H1 (cell line): ENCODE data around the gene ZGRF1. TPM values are rescaled to one million over a fixed set of nuclear protein-coding genes. Genes with fewer than 3 reads are reported as not detected.

Source experiments
- ASH2L ChIP-seq: fragments of 200-600, 300-600 bp; sonication (generic); IDR thresholded peaks from one replicate; pipeline ENCODE4 v1.7.1; 2017; ENCODE audit warnings: low read length
- BRCA1 ChIP-seq: IDR thresholded peaks from 2 replicates; pipeline ENCODE4 v1.6.1; 2012; ENCODE audit warnings: low read depth, low read length, improper control_type of control experiment
- CBX5 ChIP-seq: fragments of 300-800, 300-1000 bp; sonication (generic); IDR thresholded peaks from 2 replicates; pipeline ENCODE4 v1.7.1; 2016; ENCODE audit warnings: antibody characterized with exemption, low read length, low read depth
- CHD7 ChIP-seq: fragments of 300-600 bp; sonication (generic); IDR thresholded peaks from 2 replicates; pipeline ENCODE4 v1.7.1; 2012; ENCODE audit warnings: low read length, moderate library complexity, mild to moderate bottlenecking, inconsistent platforms; ENCODE audit not compliant: insufficient replicate concordance
- CTBP2 ChIP-seq: IDR thresholded peaks from 2 replicates; pipeline ENCODE4 v1.7.0; 2011; ENCODE audit warnings: borderline replicate concordance, mild to moderate bottlenecking, moderate library complexity, mixed read lengths, low read length; ENCODE audit not compliant: insufficient read depth, insufficient read length
- JUND ChIP-seq: IDR thresholded peaks from 2 replicates; pipeline ENCODE4 v1.6.1; 2011; ENCODE audit warnings: mild to moderate bottlenecking, improper control_type of control experiment, low read length
- POU5F1 ChIP-seq: IDR thresholded peaks from 2 replicates; pipeline ENCODE4 v1.6.1; 2011; ENCODE audit warnings: low read depth, mild to moderate bottlenecking, low read length, moderate library complexity
- RNF2 ChIP-seq: fragments of 200-900, 300-1000 bp; sonication (generic); IDR thresholded peaks from 2 replicates; pipeline ENCODE4 v1.7.1; 2016; ENCODE audit warnings: borderline replicate concordance, low read depth, mild to moderate bottlenecking, antibody characterized with exemption, low read length; ENCODE audit not compliant: poor library complexity, severe bottlenecking; ENCODE audit errors: missing control alignments
- SAP30 ChIP-seq: fragments of 300-600 bp; sonication (generic); IDR thresholded peaks from 2 replicates; pipeline ENCODE4 v1.7.1; 2012; ENCODE audit warnings: low read length, moderate library complexity, mild to moderate bottlenecking, inconsistent platforms; ENCODE audit not compliant: insufficient read depth, insufficient replicate concordance
- SP4 ChIP-seq: IDR thresholded peaks from 2 replicates; pipeline ENCODE4 v1.6.1; 2012; ENCODE audit warnings: low read length, inconsistent platforms
- YY1 ChIP-seq: IDR thresholded peaks from 2 replicates; pipeline ENCODE4 v1.6.1; 2011; ENCODE audit warnings: low read depth, mild to moderate bottlenecking, low read length
- ZNF274 ChIP-seq: IDR thresholded peaks from 2 replicates; pipeline ENCODE4 v1.7.0; 2012; ENCODE audit warnings: low read length, borderline replicate concordance; ENCODE audit errors: extremely low read depth
- polyA plus RNA-seq, 7 experiments: library from polyadenylated mRNA; depleted of rRNA in 3 of 7; stranded (reverse) in 5 of 7; unstranded in 2 of 7; fragments of >200 nt in 5 of 7; fragments of 200-250 nt in 2 of 7; gene quantifications; 1 replicate in 5 of 7; 2 replicates in 1 of 7; 4 replicates in 1 of 7; pipeline versions ENCODE4 v1.2.1 to v1.2.3, GENCODE V29; 2011 to 2013; ENCODE audit warnings: missing spikeins in 2 of 7, mixed read lengths in 2 of 7
- total RNA-seq: library from RNA; stranded (reverse); fragmentation: NEBNext Ultra II Directional; extraction: Animal tissue kit (Norgen Biotek cat#: 25700); gene quantifications from 2 replicates; pipeline ENCODE4 v1.2.1, GENCODE V29; 2021

ZGRF1 gene
- total and polyA plus RNA-seq, 2 of the 8 experiments (the other 6 are each of a cell fraction or from before 2014, with no cell fraction given), result 12.0 to 44.6 TPM

- TF ChIP-seq CHD7, result no peak
- TF ChIP-seq RNF2, result no peak
- no peak for TF ChIP-seq POU5F1
- TF ChIP-seq CTBP2, result no peak
- TF ChIP-seq CBX5, result no peak
- TF ChIP-seq JUND, result no peak
- TF ChIP-seq YY1, result no peak
- no peak for TF ChIP-seq SP4
- no peak for TF ChIP-seq SAP30
- TF ChIP-seq ZNF274, result no peak
- TF ChIP-seq BRCA1, result no peak
- no peak for TF ChIP-seq ASH2L
Observed at GRCh38 chr4:112508356-112508755, 128.4 kb downstream of the ZGRF1 start (continued).
